Measurements from ENCODE around the gene CAD.

CAD gene

DNA sequence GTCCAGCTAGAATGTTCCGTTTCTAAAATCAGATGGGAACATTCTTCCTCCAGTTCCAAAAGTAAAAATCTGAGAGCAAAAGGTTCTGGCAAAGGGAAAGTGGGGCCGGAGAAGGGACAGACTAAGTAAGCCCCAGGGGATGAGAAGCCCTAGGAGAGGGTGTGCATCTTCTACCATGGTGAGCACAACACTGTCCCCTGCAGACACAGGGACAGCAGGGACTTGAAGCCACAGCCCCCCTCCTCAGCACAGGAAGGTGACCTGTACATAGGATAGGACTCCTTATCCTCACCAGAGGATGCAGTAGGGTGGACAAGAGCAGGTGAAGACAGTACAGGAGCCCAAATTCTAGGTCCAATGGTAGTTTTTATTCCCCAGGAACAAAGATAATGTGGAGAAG is 17.9 kb upstream of the CAD start:
- DNase-seq: no peak

- no peak for DNase-seq
These were observed 15.5 kb upstream of the CAD start for GRCh38 chr2:27201675-27202074.

DNA sequence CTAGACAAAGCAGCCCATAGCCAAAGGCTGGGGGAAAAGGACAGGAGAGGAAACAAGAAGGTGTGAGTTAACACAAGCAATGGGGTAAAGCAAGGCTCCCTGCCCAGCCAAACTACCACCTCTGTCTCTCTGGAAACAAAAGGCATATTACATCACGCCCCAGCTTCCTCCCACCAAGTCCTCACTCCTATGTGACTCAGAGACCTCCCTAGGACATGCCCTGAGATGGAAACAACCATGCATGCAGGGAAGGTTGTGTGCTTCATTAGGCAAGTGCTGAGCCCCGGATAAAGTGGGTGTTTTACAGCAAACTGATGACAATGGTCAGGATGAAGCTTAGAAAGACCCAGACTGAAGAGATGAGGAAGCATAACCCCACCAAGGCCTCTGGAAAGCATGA is 14.3 kb upstream of the CAD start:
- no peak for DNase-seq

GRCh38 chr2:27203741-27204140 is 13.4 kb upstream of the CAD start:
- no peak for DNase-seq

DNA sequence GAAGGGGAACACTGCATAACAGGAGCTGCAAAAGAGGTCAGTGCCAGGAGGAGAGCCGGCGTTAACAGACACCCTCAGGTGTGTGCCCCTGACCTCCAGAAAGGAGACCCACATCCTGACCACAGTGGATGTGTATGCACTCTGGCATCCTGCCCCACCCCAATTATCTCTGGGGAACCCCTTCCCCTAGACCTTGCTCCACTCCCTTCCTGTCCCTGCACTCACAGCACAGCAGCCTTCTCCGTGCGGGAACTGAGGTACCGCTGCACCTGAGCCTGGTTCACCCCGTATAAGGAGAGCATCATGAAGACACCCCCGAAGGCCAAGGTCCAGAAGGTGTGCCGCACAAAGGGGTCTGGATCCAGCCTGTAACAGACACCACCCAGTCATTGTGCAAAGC is 12.6 kb upstream of the CAD start:
- DNase-seq: no peak

DNA sequence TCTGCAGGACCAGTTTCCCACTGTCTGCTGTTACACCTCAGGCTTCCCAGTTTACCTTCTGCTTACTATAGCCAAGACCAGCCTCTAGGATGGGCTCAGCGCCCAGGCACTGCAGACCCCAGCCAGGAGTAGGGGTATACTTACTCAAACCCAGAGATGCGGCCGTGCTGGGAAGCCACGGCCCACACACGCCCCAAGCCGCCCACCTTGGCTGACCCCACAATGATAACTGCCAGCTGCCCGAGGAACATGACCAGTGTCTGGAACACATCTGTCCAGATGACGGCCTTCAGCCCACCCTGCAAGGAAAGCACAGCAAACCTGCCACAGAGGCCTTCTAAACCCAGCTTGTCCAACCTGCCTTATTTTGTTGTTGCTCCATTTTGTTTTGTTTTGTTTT is 12.0 kb upstream of the CAD start:
- DNase-seq: no peak

- DNase-seq: no peak
These were observed 10.8 kb upstream of the CAD start for GRCh38 chr2:27206346-27206745.

DNA sequence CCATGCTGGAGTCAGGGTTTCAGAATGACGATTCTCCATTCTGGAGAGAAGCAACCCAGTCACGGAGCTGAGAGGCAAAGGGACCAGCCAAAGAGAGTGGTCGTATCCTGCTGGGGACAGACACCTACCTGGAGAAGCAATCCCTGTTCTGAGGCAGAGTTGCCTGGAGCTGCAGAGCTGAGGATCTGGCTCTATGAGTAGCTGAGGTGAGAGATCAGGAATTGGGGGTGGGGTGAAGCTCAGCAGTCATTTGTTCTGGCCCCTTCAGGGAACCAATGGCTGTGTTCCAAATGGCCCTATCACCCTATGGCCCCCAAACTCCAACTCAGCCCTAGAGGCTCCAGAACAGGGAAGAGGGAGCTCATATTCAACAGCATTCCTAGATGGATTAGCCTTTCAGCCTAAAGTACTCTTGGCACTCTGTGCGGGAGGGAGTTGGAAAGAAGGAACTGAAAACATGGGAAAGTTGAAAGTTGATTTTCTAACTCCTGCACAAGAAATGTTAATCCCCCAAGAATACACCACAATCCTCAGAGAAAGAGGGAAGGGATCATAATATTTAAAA is 8.6 kb upstream of the CAD start:
- DNase-seq: no peak

DNA sequence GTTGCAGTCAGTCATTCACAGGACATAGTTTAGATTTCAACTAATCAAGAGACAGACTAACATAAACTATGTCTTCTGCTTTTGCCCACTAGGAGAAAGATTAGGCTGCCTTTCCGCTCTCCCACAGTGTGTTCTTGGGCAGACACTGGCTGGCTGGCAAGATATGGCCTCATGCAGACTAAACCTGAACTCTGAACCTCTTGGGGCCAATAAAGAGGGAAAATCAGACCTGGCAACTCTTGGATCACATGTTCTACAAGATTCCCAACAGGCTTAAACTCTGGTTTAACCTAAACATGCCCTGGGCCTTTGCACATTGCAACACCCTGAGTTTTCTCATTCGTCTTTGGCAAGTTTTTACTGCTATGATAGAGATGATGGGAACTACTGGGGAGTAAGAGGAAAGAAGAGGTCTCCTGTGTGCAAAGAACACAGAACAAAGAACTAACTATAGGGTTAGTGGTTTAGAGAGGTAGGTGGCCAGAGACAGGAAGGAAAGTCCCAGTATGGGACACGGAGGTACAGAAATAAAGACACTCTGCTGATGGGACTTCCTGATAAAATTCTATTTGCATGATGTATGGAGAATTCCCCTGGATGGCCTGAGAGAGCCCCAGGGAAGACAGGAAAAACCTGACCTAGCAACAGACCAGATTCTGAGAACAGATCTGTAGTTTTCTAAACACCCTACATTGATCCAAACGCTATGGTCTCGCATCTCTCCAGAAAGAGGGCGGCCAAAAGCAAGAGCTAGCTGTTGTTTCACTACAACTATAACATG is 7.4 kb upstream of the CAD start:
- DNase-seq: no peak

GRCh38 chr2:27211241-27211942 is 5.8 kb upstream of the CAD start:
- DNase-seq: no peak

- peak; percentile 88 to 90 for DNase-seq
These were observed 5.1 kb upstream of the CAD start, which contains the start of the genes ATRAID and SLC5A6 for GRCh38 chr2:27211943-27212625. Gene ATRAID (plus strand): TSS chr2:27212041. CDS start chr2:27212369, 328 bp downstream. Gene SLC5A6 (minus strand): TSS chr2:27212268. CDS start chr2:27207650, 4,618 bp downstream.

DNA sequence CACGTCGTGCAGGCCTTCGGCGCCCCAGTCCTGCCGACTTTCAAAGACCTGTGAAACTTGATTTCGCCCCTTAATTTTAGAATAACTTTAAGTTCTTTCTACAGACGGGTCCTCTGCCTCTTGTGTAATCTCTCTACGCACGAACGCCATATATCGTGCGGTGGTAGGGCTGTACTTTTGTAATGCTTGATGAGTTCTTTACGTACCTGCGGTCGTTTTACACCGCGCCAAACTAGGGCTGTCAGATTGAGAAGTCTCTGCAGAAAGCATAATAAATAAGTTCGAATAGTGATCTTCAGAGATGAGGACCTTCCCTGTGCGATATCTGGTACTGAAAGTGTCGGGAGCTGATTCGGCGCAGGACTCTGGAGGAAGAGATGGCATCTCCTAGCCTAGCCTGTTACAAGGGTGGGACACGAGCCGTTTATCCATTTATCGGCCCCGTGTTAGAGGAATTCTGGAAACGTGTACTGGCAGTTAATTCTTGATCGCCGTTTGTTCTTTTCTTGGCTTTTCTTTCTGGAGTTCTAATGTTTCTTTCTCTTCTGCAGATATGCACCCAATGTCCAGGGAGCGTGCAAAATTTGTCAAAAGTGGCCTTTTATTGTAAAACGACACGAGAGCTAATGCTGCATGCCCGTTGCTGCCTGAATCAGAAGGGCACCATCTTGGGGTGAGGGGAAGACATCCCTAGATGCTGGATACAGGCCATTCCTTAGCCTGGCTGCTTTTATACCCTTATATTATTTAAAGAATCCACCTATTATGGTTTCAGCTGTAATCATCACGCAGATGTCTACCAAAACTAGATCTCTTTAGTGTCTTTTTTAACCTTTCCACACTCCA is 4.3 kb upstream of the CAD start:
- peak; percentile 65 to 74 for DNase-seq

GRCh38 chr2:27214941-27215340 is 2.2 kb upstream of the CAD start:
- DNase-seq: no peak

GRCh38 chr2:27216416-27217137 is 592 bp upstream of the CAD start:
- DNase-seq: no peak

DNA sequence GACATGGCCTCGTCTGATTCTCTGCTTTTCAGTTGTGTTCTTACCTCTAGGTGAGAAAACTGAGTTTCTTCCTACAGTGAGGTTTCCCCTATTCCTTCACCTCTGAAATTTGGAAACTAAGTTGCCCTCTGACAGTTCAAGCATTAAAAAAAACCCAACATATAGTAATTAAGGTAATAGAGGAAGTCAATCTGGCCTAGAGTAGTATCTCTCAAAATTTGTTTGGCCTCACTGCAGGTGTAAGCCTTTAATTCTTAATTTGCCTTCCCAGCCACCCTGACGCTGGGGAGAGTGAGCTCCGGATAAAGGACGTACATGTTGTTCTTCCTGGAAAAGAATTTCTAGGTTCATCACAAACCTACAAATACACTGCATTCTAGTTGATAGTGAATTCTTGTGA is 1.4 kb downstream of the CAD start:
- DNase-seq: no peak

DNA sequence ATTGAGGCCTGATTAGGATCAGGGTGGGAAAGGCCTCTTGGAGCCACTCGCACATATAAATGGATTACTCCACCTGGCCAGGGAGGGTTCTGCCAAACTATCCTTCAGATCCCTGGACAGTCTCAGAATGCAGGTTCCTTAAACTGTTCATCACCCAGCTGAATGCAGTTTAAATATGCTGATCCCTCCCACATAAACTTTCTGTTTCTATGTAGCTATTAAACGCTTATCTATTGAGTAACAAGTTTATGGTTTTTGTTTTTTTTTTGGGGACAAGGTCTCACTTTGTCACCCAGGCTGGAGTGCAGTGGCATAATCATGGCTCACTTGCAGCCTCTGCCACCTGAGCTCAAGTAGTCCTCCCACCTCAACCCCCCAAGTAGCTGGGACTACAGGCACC is 1.9 kb downstream of the CAD start:
- no peak for DNase-seq

DNA sequence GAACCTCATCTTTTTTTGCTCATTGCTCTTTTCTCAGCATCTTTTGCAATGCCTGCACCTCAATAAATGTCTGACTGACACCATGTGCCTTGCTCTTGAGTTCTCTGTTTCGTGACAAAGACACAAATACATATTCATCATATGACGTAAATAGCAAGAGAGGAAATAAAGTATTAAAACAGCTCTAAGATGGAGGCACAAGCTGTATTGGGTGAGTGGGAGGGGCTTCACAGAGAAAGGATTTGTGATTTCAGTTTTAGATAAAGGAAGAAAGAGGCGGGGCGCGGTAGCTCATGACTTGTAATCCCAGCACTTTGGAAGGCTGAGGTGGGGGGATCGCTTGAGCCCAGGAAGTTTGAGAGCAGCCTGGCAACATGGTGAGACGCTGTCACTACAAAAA is 2.9 kb downstream of the CAD start:
- no peak for DNase-seq

GRCh38 chr2:27221166-27221565 is 4.0 kb downstream of the CAD start:
- no peak for DNase-seq

DNA sequence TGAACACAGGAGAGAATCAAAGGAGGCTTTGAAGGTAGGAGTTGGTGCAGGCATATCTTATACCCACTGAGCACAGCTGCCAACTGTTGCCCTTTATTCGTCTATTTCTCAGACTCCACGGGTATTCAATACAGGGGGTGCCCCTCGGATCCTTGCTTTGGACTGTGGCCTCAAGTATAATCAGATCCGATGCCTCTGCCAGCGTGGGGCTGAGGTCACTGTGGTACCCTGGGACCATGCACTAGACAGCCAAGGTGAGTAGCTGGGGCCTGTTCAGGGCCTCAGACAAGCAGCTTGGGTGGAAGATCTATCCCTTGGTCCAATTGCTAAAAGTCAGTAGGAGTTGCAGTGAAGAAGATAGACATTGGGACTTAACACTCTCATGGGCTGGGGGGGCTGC is 5.2 kb downstream of the CAD start:
- DNase-seq: no peak

- DNase-seq: no peak
These were observed 6.2 kb downstream of the CAD start for GRCh38 chr2:27223416-27223815.

DNA sequence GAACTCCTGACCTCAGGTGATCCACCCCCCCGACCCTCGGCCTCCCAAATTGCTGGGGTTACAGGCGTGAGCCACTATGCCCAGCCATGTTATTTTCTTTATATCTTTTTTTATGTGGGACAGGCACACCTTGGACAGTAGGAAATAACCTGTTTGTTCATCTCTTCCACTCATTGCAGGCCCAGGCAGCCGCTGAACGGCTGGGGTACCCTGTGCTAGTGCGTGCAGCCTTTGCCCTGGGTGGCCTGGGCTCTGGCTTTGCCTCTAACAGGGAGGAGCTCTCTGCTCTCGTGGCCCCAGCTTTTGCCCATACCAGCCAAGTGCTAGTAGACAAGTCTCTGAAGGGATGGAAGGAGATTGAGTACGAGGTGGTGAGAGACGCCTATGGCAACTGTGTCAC is 8.4 kb downstream of the CAD start:
- DNase-seq: no peak

DNA sequence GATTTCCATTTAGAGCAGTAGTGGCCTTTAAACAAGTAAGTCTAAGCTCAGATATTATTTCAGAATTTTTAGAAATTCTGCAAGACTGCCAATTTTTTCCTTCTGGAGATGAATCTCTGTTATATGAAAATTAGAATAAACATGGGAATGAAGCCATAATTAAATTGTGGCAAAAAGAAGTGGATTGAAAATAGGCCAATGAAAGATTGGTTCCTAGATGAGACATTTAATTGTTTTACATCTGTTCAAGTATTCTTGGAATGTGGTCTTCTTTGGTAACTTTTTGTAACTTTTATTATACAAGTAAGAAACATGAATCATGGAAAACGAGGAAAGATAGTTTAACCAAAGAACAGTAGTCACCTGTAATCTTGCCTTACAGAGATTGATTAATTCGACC is 10.3 kb downstream of the CAD start:
- DNase-seq: no peak
